ENCODE measurements around the gene SLC27A1. TPM values are rescaled to one million over a fixed set of nuclear protein-coding genes. Genes with fewer than 3 reads are reported as not detected.

Gene SLC27A1
- total RNA-seq, 1 donor from 2014 or later: 9.5 TPM

GRCh38 chr19:17524651-17525050, 54.3 kb downstream of the SLC27A1 start:
- Histone ChIP-seq H3K79me2 (ENCODE audit: insufficient read depth, low read length) (no peaks in the 10 kb centered on the region), H3K4me1 (ENCODE audit: insufficient read depth, low read length) (no peaks in the 10 kb centered on the region), H3K9me3 (ENCODE audit: insufficient read depth, low read depth, low read length) (peaks cover 6% of the 10 kb centered on the region), H3K4me2 (ENCODE audit: low read length) (no peak overlapping the region), H2AFZ (ENCODE audit: low read depth, low read length) (no peak overlapping the region), H4K20me1 (ENCODE audit: insufficient read depth, low read length) (no peaks in the 10 kb centered on the region), H3K4me3 (ENCODE audit: insufficient read depth, low read depth, low read length) (no peak overlapping the region), H3K27ac (ENCODE audit: low read depth, low read length) (no peak overlapping the region), H3K27me3 (ENCODE audit: insufficient read depth, low read length) (no peaks in the 10 kb centered on the region), H3K9ac (ENCODE audit: low read length) (no peak overlapping the region), H3K36me3 (ENCODE audit: insufficient read depth, low read length) (no peaks in the 10 kb centered on the region)
- DNase-seq (ENCODE audit: low read depth): no peak
- peaks cover 13% of the 10 kb centered on the region for H3K36me3 Mint-ChIP-seq (ENCODE audit: low read depth, unreplicated experiment)
- H3K27ac Mint-ChIP-seq (ENCODE audit: unreplicated experiment): no peak overlapping the region
- peaks cover 5% of the 10 kb centered on the region for H3K9me3 Mint-ChIP-seq (ENCODE audit: unreplicated experiment)
- peaks cover 13% of the 10 kb centered on the region for H3K27me3 Mint-ChIP-seq (ENCODE audit: low read depth, unreplicated experiment)
- H3K4me3 Mint-ChIP-seq (ENCODE audit: unreplicated experiment): no peak overlapping the region
- no peak for FAIRE-seq
- TF ChIP-seq EZH2 (IDR thresholded peaks at IDR 0.05; ENCODE audit: insufficient read depth, low read length) (no peak), CTCF (IDR thresholded peaks at IDR 0.05; ENCODE audit: insufficient read depth, low read depth, low read length) (no peak)
- no peaks in the 10 kb centered on the region for H3K4me1 Mint-ChIP-seq (ENCODE audit: low read depth, unreplicated experiment)

- Histone ChIP-seq H3K9ac (ENCODE audit: low read length) (no peak overlapping the region), H3K4me3 (ENCODE audit: insufficient read depth, low read depth, low read length) (no peak overlapping the region), H3K36me3 (ENCODE audit: insufficient read depth, low read length) (no peaks in the 10 kb centered on the region), H3K4me2 (ENCODE audit: low read length) (no peak overlapping the region), H3K4me1 (ENCODE audit: insufficient read depth, low read length) (no peaks in the 10 kb centered on the region), H3K27ac (ENCODE audit: low read depth, low read length) (no peak overlapping the region), H4K20me1 (ENCODE audit: insufficient read depth, low read length) (no peaks in the 10 kb centered on the region), H3K79me2 (ENCODE audit: insufficient read depth, low read length) (no peaks in the 10 kb centered on the region), H2AFZ (ENCODE audit: low read depth, low read length) (no peak overlapping the region), H3K27me3 (ENCODE audit: insufficient read depth, low read length) (no peaks in the 10 kb centered on the region), H3K9me3 (ENCODE audit: insufficient read depth, low read depth, low read length) (peaks cover 6% of the 10 kb centered on the region)
- TF ChIP-seq CTCF (IDR thresholded peaks at IDR 0.05; ENCODE audit: insufficient read depth, low read depth, low read length) (no peak), EZH2 (IDR thresholded peaks at IDR 0.05; ENCODE audit: insufficient read depth, low read length) (no peak)
- DNase-seq (ENCODE audit: low read depth) (no peak), FAIRE-seq (no peak)
- H3K4me1 Mint-ChIP-seq (ENCODE audit: low read depth, unreplicated experiment): no peaks in the 10 kb centered on the region
- peaks cover 9% of the 10 kb centered on the region for H3K36me3 Mint-ChIP-seq (ENCODE audit: low read depth, unreplicated experiment)
- peaks cover 13% of the 10 kb centered on the region for H3K27me3 Mint-ChIP-seq (ENCODE audit: low read depth, unreplicated experiment)
- H3K9me3 Mint-ChIP-seq (ENCODE audit: unreplicated experiment): peaks cover 5% of the 10 kb centered on the region
- no peak overlapping the region for H3K27ac Mint-ChIP-seq (ENCODE audit: unreplicated experiment)
- H3K4me3 Mint-ChIP-seq (ENCODE audit: unreplicated experiment): no peak overlapping the region
Observed at GRCh38 chr19:17525141-17525540, 54.8 kb downstream of the SLC27A1 start.

DNA sequence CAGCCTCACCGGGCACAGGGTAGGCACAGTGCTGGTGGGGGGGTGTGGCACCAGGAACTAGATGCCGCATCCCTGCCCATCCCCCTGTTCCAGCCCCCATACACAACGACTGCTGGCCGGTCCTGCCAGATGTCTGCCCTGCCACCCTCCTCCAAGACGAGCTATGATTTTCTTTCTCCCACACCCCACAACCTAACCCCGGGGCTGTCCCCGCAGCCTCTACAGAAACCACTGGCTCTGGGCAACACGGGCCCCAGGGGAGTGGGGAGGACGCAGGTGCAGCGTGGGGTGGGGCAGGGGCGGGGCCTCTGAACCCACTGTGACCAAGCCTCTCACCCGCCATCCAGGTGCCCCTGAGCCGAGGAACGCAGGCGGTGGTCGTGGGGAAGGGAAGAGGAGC, 56.6 kb downstream of the SLC27A1 start:
- Histone ChIP-seq H3K4me1 (ENCODE audit: insufficient read depth, low read length) (no peaks in the 10 kb centered on the region), H3K9me3 (ENCODE audit: insufficient read depth, low read depth, low read length) (peaks cover 6% of the 10 kb centered on the region), H2AFZ (ENCODE audit: low read depth, low read length) (no peak overlapping the region), H3K27ac (ENCODE audit: low read depth, low read length) (no peak overlapping the region), H3K4me3 (ENCODE audit: insufficient read depth, low read depth, low read length) (no peak overlapping the region), H3K9ac (ENCODE audit: low read length) (no peak overlapping the region), H3K4me2 (ENCODE audit: low read length) (no peak overlapping the region), H4K20me1 (ENCODE audit: insufficient read depth, low read length) (no peaks in the 10 kb centered on the region), H3K79me2 (ENCODE audit: insufficient read depth, low read length) (no peaks in the 10 kb centered on the region), H3K36me3 (ENCODE audit: insufficient read depth, low read length) (no peaks in the 10 kb centered on the region), H3K27me3 (ENCODE audit: insufficient read depth, low read length) (no peaks in the 10 kb centered on the region)
- FAIRE-seq (no peak), DNase-seq (ENCODE audit: low read depth) (no peak)
- no peaks in the 10 kb centered on the region for H3K4me1 Mint-ChIP-seq (ENCODE audit: low read depth, unreplicated experiment)
- peaks cover 5% of the 10 kb centered on the region for H3K9me3 Mint-ChIP-seq (ENCODE audit: unreplicated experiment)
- peaks cover 13% of the 10 kb centered on the region for H3K27me3 Mint-ChIP-seq (ENCODE audit: low read depth, unreplicated experiment)
- TF ChIP-seq EZH2 (IDR thresholded peaks at IDR 0.05; ENCODE audit: insufficient read depth, low read length) (no peak), CTCF (IDR thresholded peaks at IDR 0.05; ENCODE audit: insufficient read depth, low read depth, low read length) (no peak)
- H3K36me3 Mint-ChIP-seq (ENCODE audit: low read depth, unreplicated experiment): peaks cover 9% of the 10 kb centered on the region
- H3K27ac Mint-ChIP-seq (ENCODE audit: unreplicated experiment): no peak overlapping the region
- H3K4me3 Mint-ChIP-seq (ENCODE audit: unreplicated experiment): no peak overlapping the region
